HEK293 (cell line): Measurements from ENCODE around the gene TLR5.

ENCODE experiments used
- AEBP2 ChIP-seq: fragments of 450-650 bp; formaldehyde crosslinking; IDR thresholded peaks from 2 replicates; pipeline ENCODE4 v1.5.1; 2016; ENCODE audit warnings: missing biosample characterization, missing genetic modification characterization, borderline replicate concordance
- ATF2 ChIP-seq: fragments of 450-650 bp; formaldehyde crosslinking; IDR thresholded peaks from 2 replicates; pipeline ENCODE4 v1.5.1; 2016; ENCODE audit warnings: missing biosample characterization, missing genetic modification characterization, low read depth
- BCL11A ChIP-seq: fragments of 450-650 bp; formaldehyde crosslinking; IDR thresholded peaks from 2 replicates; pipeline ENCODE4 v1.5.1; 2016; ENCODE audit warnings: low read depth, missing biosample characterization, missing genetic modification characterization
- FEZF1 ChIP-seq: fragments of 450-650 bp; formaldehyde crosslinking; IDR thresholded peaks from 2 replicates; pipeline ENCODE4 v1.5.1; 2016; ENCODE audit warnings: missing biosample characterization, missing genetic modification characterization
- GFI1B ChIP-seq: fragments of 450-650 bp; formaldehyde crosslinking; IDR thresholded peaks from 2 replicates; pipeline ENCODE4 v1.5.1; 2016; ENCODE audit warnings: missing biosample characterization, missing genetic modification characterization
- HOXA7 ChIP-seq: sonication (generic); formaldehyde crosslinking; IDR thresholded peaks from 2 replicates; pipeline ENCODE4 v1.8.1; 2022; ENCODE audit warnings: missing genetic modification reagents, borderline replicate concordance
- INSM2 ChIP-seq: fragments of 450-650 bp; formaldehyde crosslinking; IDR thresholded peaks from 2 replicates; pipeline ENCODE4 v1.5.1; 2016; ENCODE audit warnings: missing biosample characterization, missing genetic modification characterization
- KLF10 ChIP-seq: fragments of 450-650 bp; IDR thresholded peaks from 2 replicates; pipeline ENCODE4 v1.5.1; 2018; ENCODE audit warnings: missing biosample characterization, mild to moderate bottlenecking, missing genetic modification characterization
- KLF16 ChIP-seq: fragments of 450-650 bp; formaldehyde crosslinking; IDR thresholded peaks from 2 replicates; pipeline ENCODE4 v1.5.1; 2017; ENCODE audit warnings: missing biosample characterization, missing genetic modification characterization
- KLF7 ChIP-seq: fragments of 450-650 bp; formaldehyde crosslinking; IDR thresholded peaks from 2 replicates; pipeline ENCODE4 v1.5.1; 2016; ENCODE audit warnings: missing biosample characterization, missing genetic modification characterization, borderline replicate concordance
- RBAK ChIP-seq: fragments of 450-650 bp; formaldehyde crosslinking; IDR thresholded peaks from 2 replicates; pipeline ENCODE4 v1.5.1; 2016; ENCODE audit warnings: missing biosample characterization, missing genetic modification characterization
- TCF7L2 ChIP-seq: IDR thresholded peaks from 2 replicates; pipeline ENCODE4 v1.6.1; 2011; ENCODE audit warnings: low read depth, mild to moderate bottlenecking, inconsistent platforms, low read length, moderate library complexity, borderline replicate concordance
- ZBTB20 ChIP-seq: fragments of 450-650 bp; formaldehyde crosslinking; IDR thresholded peaks from 2 replicates; pipeline ENCODE4 v1.5.1; 2016; ENCODE audit warnings: missing biosample characterization, missing genetic modification characterization
- ZBTB6 ChIP-seq: fragments of 450-650 bp; formaldehyde crosslinking; IDR thresholded peaks from 2 replicates; pipeline ENCODE4 v1.5.1; 2017; ENCODE audit warnings: missing biosample characterization, missing genetic modification characterization
- ZFP41 ChIP-seq: fragments of 450-650 bp; formaldehyde crosslinking; IDR thresholded peaks from 2 replicates; pipeline ENCODE4 v1.5.1; 2016; ENCODE audit warnings: missing biosample characterization, missing genetic modification characterization, borderline replicate concordance
- ZNF121 ChIP-seq: fragments of 450-650 bp; formaldehyde crosslinking; IDR thresholded peaks from 2 replicates; pipeline ENCODE4 v1.5.1; 2016; ENCODE audit warnings: missing biosample characterization, missing genetic modification characterization
- ZNF169 ChIP-seq: fragments of 450-650 bp; formaldehyde crosslinking; IDR thresholded peaks from 2 replicates; pipeline ENCODE4 v1.5.1; 2016; ENCODE audit warnings: missing biosample characterization, missing genetic modification characterization
- ZNF248 ChIP-seq: fragments of 450-650 bp; formaldehyde crosslinking; IDR thresholded peaks from 2 replicates; pipeline ENCODE4 v1.5.1; 2017; ENCODE audit warnings: missing biosample characterization, missing genetic modification characterization
- ZNF266 ChIP-seq: fragments of 450-650 bp; formaldehyde crosslinking; IDR thresholded peaks from 2 replicates; pipeline ENCODE4 v1.5.1; 2016; ENCODE audit warnings: missing biosample characterization, missing genetic modification characterization, low read depth
- ZNF354C ChIP-seq: fragments of 450-650 bp; formaldehyde crosslinking; IDR thresholded peaks from 2 replicates; pipeline ENCODE4 v1.5.1; 2016; ENCODE audit warnings: missing biosample characterization, missing genetic modification characterization, low read depth, borderline replicate concordance
- ZNF37A ChIP-seq: fragments of 450-650 bp; IDR thresholded peaks from 2 replicates; pipeline ENCODE4 v1.5.1; 2018; ENCODE audit warnings: missing biosample characterization, missing genetic modification characterization
- ZNF391 ChIP-seq: fragments of 450-650 bp; formaldehyde crosslinking; IDR thresholded peaks from 2 replicates; pipeline ENCODE4 v1.5.1; 2016; ENCODE audit warnings: low read depth, missing biosample characterization, missing genetic modification characterization, borderline replicate concordance
- ZNF398 ChIP-seq: fragments of 450-650 bp; formaldehyde crosslinking; IDR thresholded peaks from 2 replicates; pipeline ENCODE4 v1.5.1; 2017; ENCODE audit warnings: missing biosample characterization, missing genetic modification characterization
- ZNF404 ChIP-seq: fragments of 450-650 bp; formaldehyde crosslinking; IDR thresholded peaks from 2 replicates; pipeline ENCODE4 v1.5.1; 2017; ENCODE audit warnings: missing biosample characterization, missing genetic modification characterization
- ZNF416 ChIP-seq: fragments of 450-650 bp; formaldehyde crosslinking; IDR thresholded peaks from 2 replicates; pipeline ENCODE4 v1.5.1; 2016; ENCODE audit warnings: missing biosample characterization, missing genetic modification characterization
- ZNF473 ChIP-seq: fragments of 450-650 bp; formaldehyde crosslinking; IDR thresholded peaks from 2 replicates; pipeline ENCODE4 v1.5.1; 2017; ENCODE audit warnings: missing biosample characterization, missing genetic modification characterization
- ZNF513 ChIP-seq: fragments of 450-650 bp; IDR thresholded peaks from 2 replicates; pipeline ENCODE4 v1.5.1; 2018; ENCODE audit warnings: missing biosample characterization, missing genetic modification characterization
- ZNF530 ChIP-seq: fragments of 450-650 bp; formaldehyde crosslinking; IDR thresholded peaks from 2 replicates; pipeline ENCODE4 v1.5.1; 2016; ENCODE audit warnings: low read depth, missing biosample characterization, missing genetic modification characterization
- ZNF549 ChIP-seq: fragments of 450-650 bp; IDR thresholded peaks from 2 replicates; pipeline ENCODE4 v1.5.1; 2018; ENCODE audit warnings: missing biosample characterization, missing genetic modification characterization, mild to moderate bottlenecking, inconsistent platforms, moderate library complexity
- ZNF624 ChIP-seq: fragments of 450-650 bp; formaldehyde crosslinking; IDR thresholded peaks from 2 replicates; pipeline ENCODE4 v1.5.1; 2017; ENCODE audit warnings: missing biosample characterization, missing genetic modification characterization
- ZNF629 ChIP-seq: fragments of 450-650 bp; formaldehyde crosslinking; IDR thresholded peaks from 2 replicates; pipeline ENCODE4 v1.5.1; 2017; ENCODE audit warnings: missing biosample characterization, missing genetic modification characterization
- ZNF768 ChIP-seq: fragments of 450-650 bp; formaldehyde crosslinking; IDR thresholded peaks from 2 replicates; pipeline ENCODE4 v1.5.1; 2018; ENCODE audit warnings: missing biosample characterization, mild to moderate bottlenecking, missing genetic modification characterization

TLR5 gene

GRCh38 chr1:223142795-223143536 lies at the start of gene TLR5 (continued):
- TF ChIP-seq ZNF513 (tag by site-specific recombination) (no peak), KLF7 (tag by site-specific recombination) (no peak), ZNF624 (no peak), AEBP2 (tag by site-specific recombination) (no peak), ZNF629 (tag by site-specific recombination) (no peak; the same call in 1 of the 2 replicates), ZBTB20 (tag by site-specific recombination) (peak; percentile 89), HOXA7 (no peak), ZNF473 (tag by site-specific recombination) (no peak), RBAK (no peak), ZNF768 (tag by site-specific recombination) (no peak), ZNF404 (tag by site-specific recombination) (no peak), ZNF391 (tag by site-specific recombination) (no peak), ZNF530 (tag by site-specific recombination) (no peak), ZNF169 (tag by site-specific recombination) (no peak), ZNF266 (no peak), ZNF416 (tag by site-specific recombination) (no peak), FEZF1 (no peak), BCL11A (tag by site-specific recombination) (no peak; the same call in 1 of the 2 replicates), ZNF121 (tag by site-specific recombination) (no peak), TCF7L2 (no peak), ZNF248 (no peak), ZFP41 (no peak), ZNF354C (no peak), INSM2 (tag by site-specific recombination) (0 out of 2 replicates have a peak, but pooled peaks have one; percentile 32), ZNF37A (no peak), ZBTB6 (tag by site-specific recombination) (no peak), ZNF398 (tag by site-specific recombination) (peak; percentile 17; the same call in 1 of the 2 replicates), KLF10 (tag by site-specific recombination) (0 out of 2 replicates have a peak, but pooled peaks have one; percentile 59), ATF2 (no peak), KLF16 (peak; percentile 91; the same call in 1 of the 2 replicates), ZNF549 (tag by site-specific recombination) (no peak), GFI1B (tag by site-specific recombination) (no peak)
